Pancreas (tissue), 10 donors: Measurements from ENCODE around the gene C16orf82. TPM values are rescaled to one million over a fixed set of nuclear protein-coding genes. Genes with fewer than 3 reads are reported as not detected.

Experiments used
- ATAC-seq, 4 donors: fragments of 200-7000 bp; cut with Tn5 transposase; one replicate each; pipeline versions ENCODE4 v1.8.0 to v1.9.1; 2020; ENCODE audit warnings: mild to moderate bottlenecking in 4 of 4, moderate library complexity in 4 of 4
- DNase-seq, 6 donors: peaks; one replicate each; pipeline ENCODE4 v3.0.0-alpha.2; 2020
- FAIRE-seq: peaks from 2 replicates; lab custom pipeline; 2012; peaks lifted over from hg19 to GRCh38; lab: Jason Lieb, UNC
- H3K27ac ChIP-seq, 4 donors: fragments of 200-600 bp; sonication (generic); 1 replicate in 3 of 4; 2 replicates in 1 of 4; pipeline versions ENCODE4 v1.5.0 to v1.8.0; 2020
- H3K27me3 ChIP-seq, 4 donors: fragments of 200-600 bp; one replicate each; pipeline ENCODE4 v1.8.0; 2021
- H3K36me3 ChIP-seq, 3 donors: fragments of 200-600 bp; sonication (generic) in 1 of 3; one replicate each; pipeline versions ENCODE4 v1.5.0 to v1.8.0; 2020 to 2021
- H3K4me1 ChIP-seq, 3 donors: fragments of 200-600 bp; one replicate each; pipeline ENCODE4 v1.8.0; 2021
- H3K4me3 ChIP-seq, 4 donors: fragments of 200-600 bp; sonication (generic) in 2 of 4; one replicate each; pipeline versions ENCODE4 v1.5.0 to v1.8.0; 2020 to 2021
- H3K9me3 ChIP-seq, 4 donors: fragments of 200-600 bp; one replicate each; pipeline ENCODE4 v1.8.0; 2021
- CTCF ChIP-seq, 4 donors: fragments of 200-600 bp; sonication (generic) in 3 of 4; IDR thresholded peaks; one replicate each; pipeline versions ENCODE4 v1.5.0 to v1.8.0; 2021; ENCODE audit warnings: antibody characterized with exemption in 4 of 4
- WGBS, 2 donors: extraction: QIAGEN DNeasy Blood & Tissue Kit; methylation state at CpG; one replicate each; pipeline ENCODE4 v1.1.7; 2013; 5-methylcytosine and 5-hydroxymethylcytosine counted together
- intact Hi-C, 3 donors: fragments of 100-400 bp; cut with DNase I; formaldehyde crosslinking; loops; one replicate each; pipeline versions ENCODE4 v1.11.1 to v1.14.2; 2022
- polyA plus RNA-seq, 2 donors: library from polyadenylated mRNA; stranded (reverse); fragments of 200-250 nt; gene quantifications; one replicate each; pipeline ENCODE4 v1.2.3, GENCODE V29; 2013
- total RNA-seq, 6 donors: library from RNA; stranded (reverse); fragmentation: NEBNext Ultra II Directional in 4 of 6; extraction: Animal tissue kit (Norgen Biotek cat#: 25700) in 4 of 6; gene quantifications; one replicate each; pipeline versions ENCODE4 v1.2.1 to v1.2.4, GENCODE V29; 2021 to 2023
- donor health status: healthy with polysubstance abuse.
- donor health status: DM: no; HTN: no; CAD: no; lungs with moderate emphysema.
- donor health status: DM: no; HTN: no; CAD: no.
- donor health status: control.
- donor health status: control.
- donor health status: Bipolar disorder and iron deficiency.
- donor health status: DM: yes; HTN: yes; CAD: no.
- donor health status: DM: no; HTN: no; CAD: no.
- donor health status: DM: no; HTN: no; CAD: no.
- donor health status: DM: yes; HTN: yes; CAD: no.

The C16orf82 gene
- total and polyA plus RNA-seq, 8 donors, result not detected

GRCh38 chr16:27070776-27071175, 4.0 kb downstream of the C16orf82 start:
- H3K4me3 ChIP-seq, result no peak overlapping the region
- FAIRE-seq, result no peak
- ATAC-seq, result no peak
- DNase-seq, result no peak
- TF ChIP-seq CTCF (IDR thresholded peaks at IDR 0.05), result no peak
- H3K27ac ChIP-seq, result no peak overlapping the region
- H3K4me1 ChIP-seq, result no peaks in the 10 kb centered on the region
- intact Hi-C loops, result no loop called here
- H3K36me3 ChIP-seq, result no peaks in the 10 kb centered on the region
- H3K27me3 ChIP-seq, result no peaks in the 10 kb centered on the region
- no peaks in the 10 kb centered on the region for H3K9me3 ChIP-seq
- 71 to 73% methylated on average over 6 of the region's 6 CpGs for WGBS, 2 donors

GRCh38 chr16:27073733-27074132, 7.0 kb downstream of the C16orf82 start:
- Histone ChIP-seq H3K27me3 (no peaks in the 10 kb centered on the region), H3K27ac (no peak overlapping the region), H3K9me3 (no peaks in the 10 kb centered on the region), H3K4me1 (no peaks in the 10 kb centered on the region), H3K36me3 (no peaks in the 10 kb centered on the region), H3K4me3 (no peak overlapping the region)
- no peak for TF ChIP-seq CTCF (IDR thresholded peaks at IDR 0.05)
- DNase-seq (no peak), FAIRE-seq (no peak), ATAC-seq (no peak)
- intact Hi-C loops, result no loop called here
- 49 to 58% methylated on average over 11 of the region's 11 CpGs for WGBS, 2 donors

GRCh38 chr16:27080895-27081294, 14.2 kb downstream of the C16orf82 start:
- no peaks in the 10 kb centered on the region for H3K36me3 ChIP-seq
- intact Hi-C loops, result no loop called here
- TF ChIP-seq CTCF (IDR thresholded peaks at IDR 0.05), result no peak
- FAIRE-seq (no peak), ATAC-seq (no peak), DNase-seq (no peak)
- no peak overlapping the region for H3K4me3 ChIP-seq
- H3K27me3 ChIP-seq, result peaks cover 0 to 4% (median 0%) of the 10 kb centered on the region in 4 donors
- H3K9me3 ChIP-seq, result no peaks in the 10 kb centered on the region
- H3K27ac ChIP-seq, result no peak overlapping the region
- H3K4me1 ChIP-seq, result no peaks in the 10 kb centered on the region
- whole genome bisulfite sequencing, 2 donors, result 7 to 14% methylated on average over 4 of the region's 4 CpGs

GRCh38 chr16:27083861-27084261, 17.1 kb downstream of the C16orf82 start:
- FAIRE-seq, result no peak
- peaks cover 0 to 7% (median 0%) of the 10 kb centered on the region in 4 donors for H3K27me3 ChIP-seq

More at GRCh38 chr16:27083861-27084261, 17.1 kb downstream of the C16orf82 start:
- ATAC-seq, result no peak
- Histone ChIP-seq H3K4me3 (no peak overlapping the region), H3K27ac (no peak overlapping the region), H3K4me1 (no peaks in the 10 kb centered on the region), H3K36me3 (no peaks in the 10 kb centered on the region), H3K9me3 (no peaks in the 10 kb centered on the region)
- no peak for DNase-seq
- 19 to 34% methylated on average over 11 of the region's 11 CpGs for WGBS, 2 donors
- intact Hi-C loops, result no loop called here
- TF ChIP-seq CTCF (IDR thresholded peaks at IDR 0.05), result no peak
